GM10248 (cell line): ENCODE measurements around the gene DAND5.

Source experiments
- CTCF ChIA-PET: fragments of 300-600 bp; sonication (Branson Sonifier 250); formaldehyde crosslinking; extraction: SDS; loops from one replicate; lab custom pipeline; 2021; ENCODE audit warnings: antibody characterized with exemption; lab: Yijun Ruan, JAX
- POLR2A ChIA-PET: fragments of 350-650 bp; sonication (Branson Sonifier 250); formaldehyde crosslinking; extraction: SDS; loops from one replicate; lab custom pipeline; 2020; ENCODE audit warnings: antibody characterized with exemption; lab: Yijun Ruan, JAX
- DNase-seq: peaks from one replicate; pipeline ENCODE4 v3.0.0; 2012; ENCODE audit errors: extremely low spot score
- TF ChIP-seq, protein P1 (sequence below): IDR thresholded peaks from 2 replicates; pipeline ENCODE4 v1.5.1; 2012; ENCODE audit warnings: mild to moderate bottlenecking, low read depth; ENCODE audit errors: extremely low read depth, missing control alignments, control extremely low read depth

DAND5 gene, protein sequence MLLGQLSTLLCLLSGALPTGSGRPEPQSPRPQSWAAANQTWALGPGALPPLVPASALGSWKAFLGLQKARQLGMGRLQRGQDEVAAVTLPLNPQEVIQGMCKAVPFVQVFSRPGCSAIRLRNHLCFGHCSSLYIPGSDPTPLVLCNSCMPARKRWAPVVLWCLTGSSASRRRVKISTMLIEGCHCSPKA

GRCh38 chr19:12969292-12969988 lies at the start of gene DAND5:
Gene DAND5 (plus strand): TSS chr19:12969576. CDS start chr19:12969661, 85 bp downstream.
- ChIA-PET CTCF (interaction anchor here (1.5 to 7.2 kb wide), 4 partner anchors 8 to 135 kb away, joined by 7 to 129 read pairs (median 10); no protein-coding TSS in a partner anchor), POLR2A (no interaction called here)
- no peak for DNase-seq

DNA sequence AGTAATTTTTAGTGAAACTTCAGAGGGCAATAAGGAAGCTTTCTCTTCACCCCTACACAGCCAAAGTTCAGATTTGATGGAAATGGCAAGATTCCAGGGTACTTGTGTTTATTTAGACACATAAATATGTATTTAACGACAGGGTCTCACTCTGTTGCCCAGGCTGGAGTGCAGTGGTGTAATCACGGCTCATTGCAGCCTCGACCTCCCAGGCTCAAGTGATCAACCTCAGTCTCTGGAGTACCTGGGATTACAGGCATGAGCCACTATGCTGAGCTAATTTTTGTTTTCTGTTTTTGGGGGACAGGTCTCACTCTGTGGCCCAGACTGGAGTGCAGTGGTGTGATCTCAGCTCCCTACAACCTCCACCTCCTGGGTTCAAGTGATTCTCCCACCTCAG lies 48.3 kb upstream of the DAND5 start:
- TF ChIP-seq, protein P1, sequence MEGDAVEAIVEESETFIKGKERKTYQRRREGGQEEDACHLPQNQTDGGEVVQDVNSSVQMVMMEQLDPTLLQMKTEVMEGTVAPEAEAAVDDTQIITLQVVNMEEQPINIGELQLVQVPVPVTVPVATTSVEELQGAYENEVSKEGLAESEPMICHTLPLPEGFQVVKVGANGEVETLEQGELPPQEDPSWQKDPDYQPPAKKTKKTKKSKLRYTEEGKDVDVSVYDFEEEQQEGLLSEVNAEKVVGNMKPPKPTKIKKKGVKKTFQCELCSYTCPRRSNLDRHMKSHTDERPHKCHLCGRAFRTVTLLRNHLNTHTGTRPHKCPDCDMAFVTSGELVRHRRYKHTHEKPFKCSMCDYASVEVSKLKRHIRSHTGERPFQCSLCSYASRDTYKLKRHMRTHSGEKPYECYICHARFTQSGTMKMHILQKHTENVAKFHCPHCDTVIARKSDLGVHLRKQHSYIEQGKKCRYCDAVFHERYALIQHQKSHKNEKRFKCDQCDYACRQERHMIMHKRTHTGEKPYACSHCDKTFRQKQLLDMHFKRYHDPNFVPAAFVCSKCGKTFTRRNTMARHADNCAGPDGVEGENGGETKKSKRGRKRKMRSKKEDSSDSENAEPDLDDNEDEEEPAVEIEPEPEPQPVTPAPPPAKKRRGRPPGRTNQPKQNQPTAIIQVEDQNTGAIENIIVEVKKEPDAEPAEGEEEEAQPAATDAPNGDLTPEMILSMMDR: no peak
- CTCF ChIA-PET: interaction anchor here (1.1 to 1.5 kb wide), 2 partner anchors 12 to 44 kb away, joined by 3 read pairs; no protein-coding TSS in a partner anchor
- POLR2A ChIA-PET: interaction anchor here (0.6 to 1.0 kb wide), 2 partner anchors 24 to 25 kb away, joined by 4 read pairs; no protein-coding TSS in a partner anchor
- DNase-seq: no peak

More at GRCh38 chr19:12969292-12969988, at the start of gene DAND5:
- TF ChIP-seq, protein P1: no peak

DNA sequence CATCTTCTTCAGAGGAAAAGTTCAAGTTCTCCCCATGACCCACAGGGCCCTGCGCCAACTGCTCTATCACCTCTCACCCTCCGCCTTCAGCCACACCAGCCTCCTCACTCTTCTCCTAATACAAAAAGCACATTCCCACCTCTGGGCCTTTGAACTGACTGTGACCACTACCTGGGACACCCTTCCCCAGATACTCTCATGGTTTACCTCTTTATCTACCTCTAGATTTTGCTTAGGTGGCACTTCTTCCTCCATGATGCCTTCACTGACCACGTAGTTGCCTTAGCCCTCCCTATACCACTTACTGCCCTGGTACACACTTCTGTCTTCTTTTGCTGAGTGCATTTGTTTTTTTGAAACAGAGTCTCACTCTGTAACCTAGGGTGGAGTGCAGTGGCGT lies 46.4 kb upstream of the DAND5 start:
- ChIA-PET POLR2A (no interaction called here), CTCF (no interaction called here)
- no peak for DNase-seq
- TF ChIP-seq, protein P1: no peak

GRCh38 chr19:12924621-12925310 lies 44.6 kb upstream of the DAND5 start:
- DNase-seq: no peak
- CTCF ChIA-PET: interaction anchor here (1.3 kb wide), 1 partner anchor 40 kb away, joined by 4 read pairs; no protein-coding TSS in a partner anchor
- TF ChIP-seq, protein P1: no peak
- POLR2A ChIA-PET: interaction anchor here (0.7 to 1.4 kb wide), 2 partner anchors 13 to 1873 kb away, joined by 3 read pairs; no protein-coding TSS in a partner anchor

DNA sequence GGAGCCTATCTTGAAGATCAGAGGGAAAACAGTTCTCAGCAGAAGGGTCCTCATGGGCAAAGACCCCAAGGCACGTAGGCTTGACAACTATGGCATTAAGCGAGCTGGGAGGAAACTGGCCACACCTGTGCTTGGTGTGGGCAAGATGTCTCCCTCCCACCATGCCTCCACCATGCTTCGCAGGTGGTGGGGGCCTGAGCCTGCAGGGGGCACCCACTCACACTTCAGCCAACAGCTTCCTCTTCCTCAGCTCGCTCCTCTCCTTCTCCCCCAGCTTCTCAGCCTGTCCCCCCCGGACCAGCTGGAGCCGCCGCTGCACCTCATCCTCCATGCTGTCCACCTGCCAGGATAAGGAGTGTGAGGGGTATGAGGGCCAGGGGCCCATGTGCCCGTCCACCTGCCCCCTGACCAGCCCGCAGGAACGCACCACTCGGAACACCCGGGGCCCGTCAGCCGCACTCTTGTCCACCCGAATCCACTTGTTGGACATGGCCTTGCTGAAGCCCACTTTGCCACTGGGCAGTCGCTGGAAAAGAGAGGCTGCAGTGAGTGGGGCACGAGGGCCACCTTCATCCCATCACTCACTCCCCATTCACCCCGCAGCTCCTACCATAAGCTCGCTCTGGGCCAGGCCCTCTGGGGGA lies 39.3 kb upstream of the DAND5 start:
- TF ChIP-seq, protein P1: no peak
- no peak for DNase-seq
- POLR2A ChIA-PET: no interaction called here
- CTCF ChIA-PET: interaction anchor here (1.0 to 1.6 kb wide), 4 partner anchors 13 to 35 kb away, joined by 3 to 6 read pairs (median 4); no protein-coding TSS in a partner anchor
